Right lobe of liver (tissue), 6 donors: ENCODE data around the gene TECTA. TPM values are rescaled to one million over a fixed set of nuclear protein-coding genes. Genes with fewer than 3 reads are reported as not detected.
"Not testable (repeated sequence)": the region's sequence is repeated elsewhere in the genome, so short reads cannot be mapped to it uniquely, and the experiment has no call there.

Experiments
- ATAC-seq, 4 donors: fragments of 200-7000 bp; cut with Tn5 transposase; one replicate each; pipeline ENCODE4 v1.9.1; 2020; ENCODE audit warnings: mild to moderate bottlenecking in 4 of 4, moderate library complexity in 4 of 4
- DNase-seq, 3 donors: peaks; one replicate each; pipeline ENCODE4 v3.0.0-alpha.2; 2020
- H3K27ac ChIP-seq, 3 donors: fragments of 200-600 bp; one replicate each; pipeline ENCODE4 v1.8.0; 2022
- H3K27me3 ChIP-seq, 2 donors: fragments of 200-600 bp; one replicate each; pipeline ENCODE4 v1.8.0; 2022
- H3K36me3 ChIP-seq, 4 donors: fragments of 200-600 bp; sonication (generic) in 1 of 4; one replicate each; pipeline versions ENCODE4 v1.5.1 to v1.8.0; 2017 to 2022; ENCODE audit warnings: control low read depth in 1 of 4
- H3K4me1 ChIP-seq, 4 donors: fragments of 200-600 bp; sonication (generic) in 1 of 4; one replicate each; pipeline versions ENCODE4 v1.5.1 to v1.8.0; 2017 to 2022; ENCODE audit warnings: control low read depth in 1 of 4
- H3K4me3 ChIP-seq, 3 donors: fragments of 200-600 bp; one replicate each; pipeline ENCODE4 v1.8.0; 2022
- H3K9me3 ChIP-seq, 4 donors: fragments of 200-600 bp; sonication (generic) in 1 of 4; one replicate each; pipeline versions ENCODE4 v1.5.1 to v1.8.0; 2017 to 2022; ENCODE audit warnings: control low read depth in 1 of 4
- POLR2A ChIP-seq: fragments of 450-650 bp; IDR thresholded peaks from one replicate; pipeline ENCODE4 v1.6.1; 2017; ENCODE audit warnings: antibody characterized with exemption, mild to moderate bottlenecking
- WGBS: methylation state at CpG from one replicate; pipeline ENCODE4 v1.1.6; 2018; ENCODE audit warnings: low coverage, low lambda C conversion rate; ENCODE audit not compliant: insufficient coverage; ENCODE audit errors: missing lambda C conversion rate; 5-methylcytosine and 5-hydroxymethylcytosine counted together
- intact Hi-C, 2 donors: fragments of 100-400 bp; cut with DNase I; formaldehyde crosslinking; loops; one replicate each; pipeline versions ENCODE4 v1.11.2 to v1.14.1; 2022
- total RNA-seq, 6 experiments: library from RNA; depleted of rRNA in 2 of 6; stranded (reverse); fragments of >200 nt in 2 of 6; fragmentation: NEBNext Ultra II Directional in 3 of 6; extraction: Animal tissue kit (Norgen Biotek cat#: 25700) in 3 of 6; gene quantifications; one replicate each; pipeline versions ENCODE4 v1.1.0 to v1.2.4, GENCODE V29; 2016 to 2023
- TF ChIP-seq, protein P1 (sequence below), 4 donors: fragments of 200-600 bp in 3 of 4; fragments of 450-650 bp in 1 of 4; IDR thresholded peaks; one replicate each; pipeline versions ENCODE4 v1.5.1 to v1.8.0; 2016 to 2022; ENCODE audit warnings: antibody characterized with exemption in 4 of 4, mild to moderate bottlenecking in 2 of 4
- donor health status: DM: no; HTN: yes; CAD: no.
- donor health status: DM: no; HTN: no; CAD: no.
- donor health status: DM: no; HTN: no; CAD: no.
- donor health status: DM: no; HTN: yes; CAD: no.
- donor health status: DM: no; HTN: yes; CAD: no.

TECTA gene
- total RNA-seq, 6 experiments from 2014 or later, result 0.24 to 1.2 (median 0.52) TPM

DNA sequence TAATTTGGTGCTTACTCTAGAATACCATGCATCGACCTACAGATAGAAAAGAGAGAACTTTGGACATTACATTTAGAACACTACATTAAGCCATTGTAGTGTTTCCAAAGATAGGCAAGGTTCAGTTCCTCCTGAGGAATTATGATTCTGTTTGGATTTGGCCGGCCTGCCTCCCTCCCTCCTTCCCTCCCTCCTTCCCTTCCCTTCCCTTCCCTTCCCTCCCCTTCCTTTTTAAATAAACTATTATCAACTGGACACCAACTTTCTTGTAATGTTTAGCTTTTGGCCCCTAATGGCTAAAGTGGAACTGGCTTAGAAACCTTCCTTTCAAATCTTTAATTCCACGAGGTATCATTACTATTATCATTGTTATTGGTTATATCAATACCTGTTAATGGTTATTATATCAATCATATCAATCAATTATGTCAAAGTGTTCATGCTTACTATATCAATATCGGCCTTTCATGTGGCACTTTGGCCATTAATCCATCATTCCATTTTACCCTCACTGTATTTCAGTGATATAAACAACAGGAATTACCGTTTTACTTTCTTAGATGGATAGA, 60.4 kb downstream of the TECTA start:
- Histone ChIP-seq H3K4me3 (no peak overlapping the region), H3K27ac (no peak overlapping the region), H3K36me3 (no peaks in the 10 kb centered on the region), H3K9me3 (no peaks in the 10 kb centered on the region), H3K4me1 (no peaks in the 10 kb centered on the region), H3K27me3 (no peaks in the 10 kb centered on the region)
- TF ChIP-seq, protein P1, sequence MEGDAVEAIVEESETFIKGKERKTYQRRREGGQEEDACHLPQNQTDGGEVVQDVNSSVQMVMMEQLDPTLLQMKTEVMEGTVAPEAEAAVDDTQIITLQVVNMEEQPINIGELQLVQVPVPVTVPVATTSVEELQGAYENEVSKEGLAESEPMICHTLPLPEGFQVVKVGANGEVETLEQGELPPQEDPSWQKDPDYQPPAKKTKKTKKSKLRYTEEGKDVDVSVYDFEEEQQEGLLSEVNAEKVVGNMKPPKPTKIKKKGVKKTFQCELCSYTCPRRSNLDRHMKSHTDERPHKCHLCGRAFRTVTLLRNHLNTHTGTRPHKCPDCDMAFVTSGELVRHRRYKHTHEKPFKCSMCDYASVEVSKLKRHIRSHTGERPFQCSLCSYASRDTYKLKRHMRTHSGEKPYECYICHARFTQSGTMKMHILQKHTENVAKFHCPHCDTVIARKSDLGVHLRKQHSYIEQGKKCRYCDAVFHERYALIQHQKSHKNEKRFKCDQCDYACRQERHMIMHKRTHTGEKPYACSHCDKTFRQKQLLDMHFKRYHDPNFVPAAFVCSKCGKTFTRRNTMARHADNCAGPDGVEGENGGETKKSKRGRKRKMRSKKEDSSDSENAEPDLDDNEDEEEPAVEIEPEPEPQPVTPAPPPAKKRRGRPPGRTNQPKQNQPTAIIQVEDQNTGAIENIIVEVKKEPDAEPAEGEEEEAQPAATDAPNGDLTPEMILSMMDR (IDR thresholded peaks at IDR 0.05), result no peak
- TF ChIP-seq POLR2A, result no peak
- 80% methylated on average over 4 of the region's 5 CpGs for WGBS
- ATAC-seq (no peak), DNase-seq (no peak)
- intact Hi-C loops, result no loop called here

DNA sequence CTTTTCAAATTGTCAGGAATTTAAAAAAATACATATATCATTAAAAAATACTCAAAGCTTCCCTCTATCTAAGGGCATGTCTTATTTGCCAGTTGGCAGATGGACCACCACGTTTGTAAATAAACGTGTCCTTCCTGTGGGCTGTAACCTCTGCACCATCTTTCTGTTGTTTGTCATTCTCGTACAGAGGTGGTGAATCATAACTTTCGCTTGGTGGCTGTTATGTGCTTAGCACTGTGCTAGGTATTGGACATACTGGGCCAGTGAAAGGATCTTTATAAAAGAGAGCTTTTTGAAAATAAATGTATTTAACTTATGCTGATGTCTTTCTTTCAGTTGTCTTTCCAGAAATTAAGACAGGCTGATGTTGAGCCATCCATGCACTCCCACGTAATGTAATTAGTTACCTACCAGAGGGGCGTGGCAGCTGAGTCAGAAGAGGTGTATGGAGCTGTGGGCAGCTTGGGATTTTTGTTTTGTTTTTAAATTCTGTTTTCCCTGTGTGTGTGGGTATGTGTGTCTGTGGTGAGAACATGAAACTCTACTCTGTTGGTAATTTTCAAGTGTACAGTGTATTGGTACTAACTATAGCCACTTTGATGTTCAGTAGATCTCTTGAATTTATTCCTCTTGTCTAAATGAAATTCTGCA, 62.7 kb downstream of the TECTA start:
- Histone ChIP-seq H3K4me1 (no peaks in the 10 kb centered on the region), H3K27ac (no peak overlapping the region), H3K4me3 (no peak overlapping the region), H3K27me3 (no peaks in the 10 kb centered on the region), H3K9me3 (no peaks in the 10 kb centered on the region), H3K36me3 (no peaks in the 10 kb centered on the region)
- DNase-seq, result no peak
- TF ChIP-seq, protein P1 (IDR thresholded peaks at IDR 0.05), result no peak
- no peak for TF ChIP-seq POLR2A
- intact Hi-C loops, result no loop called here
- ATAC-seq, result no peak
- 66% methylated on average over 6 of the region's 6 CpGs for WGBS

DNA sequence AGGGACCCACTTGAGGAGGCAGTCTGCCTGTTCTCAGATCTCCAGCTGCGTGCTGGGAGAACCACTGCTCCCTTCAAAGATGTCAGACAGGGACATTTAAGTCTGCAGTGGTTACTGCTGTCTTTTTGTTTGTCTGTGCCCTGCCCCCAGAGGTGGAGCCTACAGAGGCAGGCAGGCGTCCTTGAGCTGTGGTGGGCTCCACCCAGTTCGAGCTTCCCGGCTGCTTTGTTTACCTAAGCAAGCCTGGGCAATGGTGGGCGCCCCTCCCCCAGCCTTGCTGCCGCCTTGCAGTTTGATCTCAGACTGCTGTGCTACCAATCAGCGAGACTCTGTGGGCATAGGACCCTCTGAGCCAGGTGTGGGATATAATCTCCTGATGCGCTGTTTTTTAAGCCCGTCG, 76.6 kb downstream of the TECTA start:
- WGBS, result no CpG with 5 or more reads among the region's 10 CpGs
- intact Hi-C loops, ATAC-seq, H3K36me3 ChIP-seq, H3K4me1 ChIP-seq, DNase-seq, H3K27ac ChIP-seq, H3K9me3 ChIP-seq, H3K27me3 ChIP-seq, H3K4me3 ChIP-seq: not testable (repeated sequence)

DNA sequence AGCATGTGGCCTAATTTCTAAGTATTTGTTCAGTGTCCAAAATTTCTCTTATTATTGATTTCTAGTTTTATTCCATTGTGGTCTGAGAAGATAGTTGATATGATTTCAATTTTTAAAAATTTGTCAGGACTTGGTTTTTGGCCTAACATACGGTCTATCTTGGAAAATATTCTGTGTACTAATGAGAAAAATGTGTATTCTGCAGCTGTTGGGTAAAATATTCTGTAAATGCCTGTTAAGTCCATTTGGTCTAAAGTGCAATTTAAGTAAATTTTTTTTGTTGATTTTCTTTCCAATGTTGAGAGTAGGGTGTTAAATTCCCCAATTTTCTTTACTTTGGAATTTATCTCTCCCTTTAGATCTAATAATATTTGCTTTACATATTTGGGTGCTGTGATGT, 78.3 kb downstream of the TECTA start:
- no peaks in the 10 kb centered on the region for H3K9me3 ChIP-seq
- 80% methylated on average over 1 of the region's 1 CpG for WGBS
- no peak overlapping the region for H3K27ac ChIP-seq
- ATAC-seq (no peak), DNase-seq (no peak)
- TF ChIP-seq, protein P1 (IDR thresholded peaks at IDR 0.05), result no peak
- TF ChIP-seq POLR2A, result no peak
- intact Hi-C loops, result no loop called here
- no peaks in the 10 kb centered on the region for H3K36me3 ChIP-seq
- no peaks in the 10 kb centered on the region for H3K27me3 ChIP-seq
- H3K4me1 ChIP-seq, result no peaks in the 10 kb centered on the region
- H3K4me3 ChIP-seq, result no peak overlapping the region

DNA sequence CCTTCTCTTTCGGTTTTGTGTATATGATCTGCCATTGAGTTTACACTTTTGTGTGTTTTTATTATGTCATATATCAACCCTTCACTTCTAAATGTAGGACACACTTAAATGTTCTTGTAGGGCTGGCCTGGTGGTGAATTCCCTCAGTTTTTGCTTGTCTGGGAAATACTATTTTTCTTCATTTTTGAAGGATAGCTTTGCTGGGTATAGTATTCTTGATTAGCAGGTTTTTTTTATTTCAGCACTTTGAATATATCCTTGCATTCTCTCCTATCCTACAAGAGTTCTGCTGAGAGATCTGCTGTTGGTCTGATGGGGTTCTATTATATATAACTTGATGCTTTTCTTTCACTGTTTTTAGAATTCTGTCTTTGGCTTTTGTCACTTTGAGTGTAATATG, 79.1 kb downstream of the TECTA start:
- ATAC-seq (no peak), DNase-seq (no peak)
- intact Hi-C loops, result no loop called here
- no peak overlapping the region for H3K27ac ChIP-seq
- TF ChIP-seq POLR2A, result no peak
- TF ChIP-seq, protein P1 (IDR thresholded peaks at IDR 0.05), result no peak
- H3K9me3 ChIP-seq, result no peaks in the 10 kb centered on the region
- H3K4me3 ChIP-seq, result no peak overlapping the region
- H3K4me1 ChIP-seq, result no peaks in the 10 kb centered on the region
- no peaks in the 10 kb centered on the region for H3K27me3 ChIP-seq
- H3K36me3 ChIP-seq, result no peaks in the 10 kb centered on the region
- 75% methylated on average over 1 of the region's 1 CpG for WGBS
